ENCODE measurements around the gene HSPB3. TPM values are rescaled to one million over a fixed set of nuclear protein-coding genes. Genes with fewer than 3 reads are reported as not detected.

HSPB3 gene
- total RNA-seq, 2 donors from 2014 or later: 0.77 TPM; not detected in 1

GRCh38 chr5:54469622-54470021 lies 14.1 kb downstream of the HSPB3 start:
- DNase-seq: no peak
- Histone ChIP-seq H3K27me3 (no peaks in the 10 kb centered on the region), H3K27ac (no peak overlapping the region), H3K4me3 (no peak overlapping the region), H3K9ac (ENCODE audit: low read depth in 2 of 2, low read length in 2 of 2) (no peak overlapping the region), H3K36me3 (no peaks in the 10 kb centered on the region), H3K4me1 (no peaks in the 10 kb centered on the region), H3K9me3 (no peaks in the 10 kb centered on the region)
- no peak for TF ChIP-seq CTCF (IDR thresholded peaks at IDR 0.05)
- intact Hi-C loops (cut with DNase I): no loop called here

GRCh38 chr5:54470128-54470527 lies 14.6 kb downstream of the HSPB3 start:
- Histone ChIP-seq H3K4me1 (no peaks in the 10 kb centered on the region), H3K9me3 (no peaks in the 10 kb centered on the region), H3K27me3 (no peaks in the 10 kb centered on the region), H3K27ac (no peak overlapping the region), H3K9ac (ENCODE audit: low read depth in 2 of 2, low read length in 2 of 2) (no peak overlapping the region), H3K36me3 (no peaks in the 10 kb centered on the region), H3K4me3 (no peak overlapping the region)
- no peak for TF ChIP-seq CTCF (IDR thresholded peaks at IDR 0.05)
- intact Hi-C loops (cut with DNase I): no loop called here
- no peak for DNase-seq

- Histone ChIP-seq H3K27me3 (no peaks in the 10 kb centered on the region), H3K4me3 (no peak overlapping the region), H3K9me3 (no peaks in the 10 kb centered on the region), H3K27ac (no peak overlapping the region), H3K9ac (ENCODE audit: low read depth in 2 of 2, low read length in 2 of 2) (no peak overlapping the region), H3K4me1 (no peaks in the 10 kb centered on the region), H3K36me3 (no peaks in the 10 kb centered on the region)
- no peak for DNase-seq
- intact Hi-C loops (cut with DNase I): no loop called here
- no peak for TF ChIP-seq CTCF (IDR thresholded peaks at IDR 0.05)
These were observed 15.2 kb downstream of the HSPB3 start for GRCh38 chr5:54470677-54471076.

- Histone ChIP-seq H3K27ac (no peak overlapping the region), H3K4me3 (no peak overlapping the region), H3K27me3 (no peaks in the 10 kb centered on the region), H3K9ac (ENCODE audit: low read depth in 2 of 2, low read length in 2 of 2) (no peak overlapping the region), H3K9me3 (no peaks in the 10 kb centered on the region), H3K4me1 (no peaks in the 10 kb centered on the region), H3K36me3 (no peaks in the 10 kb centered on the region)
- no peak for DNase-seq
- intact Hi-C loops (cut with DNase I): no loop called here
- TF ChIP-seq CTCF (IDR thresholded peaks at IDR 0.05): no peak
These were observed 15.9 kb downstream of the HSPB3 start for GRCh38 chr5:54471398-54471797.

- Histone ChIP-seq H3K27me3 (no peaks in the 10 kb centered on the region), H3K9ac (ENCODE audit: low read depth in 2 of 2, low read length in 2 of 2) (no peak overlapping the region), H3K4me3 (no peak overlapping the region), H3K4me1 (no peaks in the 10 kb centered on the region), H3K27ac (no peak overlapping the region), H3K36me3 (no peaks in the 10 kb centered on the region), H3K9me3 (no peaks in the 10 kb centered on the region)
- TF ChIP-seq CTCF (IDR thresholded peaks at IDR 0.05): no peak
- no peak for DNase-seq
- intact Hi-C loops (cut with DNase I): no loop called here
These were observed 21.2 kb downstream of the HSPB3 start for GRCh38 chr5:54476682-54477081.

Data from colonic mucosa (tissue), 4 donors.